ENCODE data around the gene STX3. TPM values are rescaled to one million over a fixed set of nuclear protein-coding genes. Genes with fewer than 3 reads are reported as not detected.

The STX3 gene
- polyA plus RNA-seq, 4 donors: 34.9 to 91.8 (median 60.8) TPM

GRCh38 chr11:59761993-59762392 is 6.8 kb downstream of the STX3 start:
- DNase-seq (peak; percentile 39 to 41), FAIRE-seq (no peak)
- Histone ChIP-seq H3K9me3 (ENCODE audit: control insufficient read depth in 2 of 2, insufficient read depth in 1 of 2, low read depth in 1 of 2, low read length in 1 of 2) (no peaks in the 10 kb centered on the region), H3K4me3 (ENCODE audit: low read depth in 1 of 3, low read length in 3 of 3) (no peak overlapping the region), H3K27ac (ENCODE audit: low read depth in 1 of 3, low read length in 2 of 3) (no peak overlapping the region), H3K4me1 (ENCODE audit: control insufficient read depth in 3 of 3, insufficient read depth in 2 of 3, low read depth in 1 of 3, low read length in 2 of 3) (peaks cover 10 to 66% (median 15%) of the 10 kb centered on the region in 3 donors), H3K36me3 (ENCODE audit: control insufficient read depth in 3 of 3, insufficient read depth in 2 of 3, low read depth in 1 of 3, low read length in 3 of 3) (peaks cover 0 to 38% (median 3%) of the 10 kb centered on the region in 3 donors), H3K27me3 (ENCODE audit: control insufficient read depth in 3 of 3, insufficient read depth in 3 of 3, low read length in 3 of 3) (no peaks in the 10 kb centered on the region)
- WGBS, 3 donors: 28 to 59% (median 34%) methylated on average over 6 of the region's 6 CpGs

GRCh38 chr11:59765068-59765735 is 10.0 kb downstream of the STX3 start:
- Histone ChIP-seq H3K4me1 (ENCODE audit: control insufficient read depth in 3 of 3, insufficient read depth in 2 of 3, low read depth in 1 of 3, low read length in 2 of 3) (peaks cover 19 to 68% (median 23%) of the 10 kb centered on the region in 3 donors), H3K4me3 (ENCODE audit: low read depth in 1 of 3, low read length in 3 of 3) (no peak overlapping the region), H3K27me3 (ENCODE audit: control insufficient read depth in 3 of 3, insufficient read depth in 3 of 3, low read length in 3 of 3) (no peaks in the 10 kb centered on the region), H3K27ac (ENCODE audit: low read depth in 1 of 3, low read length in 2 of 3) (peak overlapping the region; percentile 22 to 93 (median 50)), H3K36me3 (ENCODE audit: control insufficient read depth in 3 of 3, insufficient read depth in 2 of 3, low read depth in 1 of 3, low read length in 3 of 3) (peaks cover 0 to 28% (median 3%) of the 10 kb centered on the region in 3 donors), H3K9me3 (ENCODE audit: control insufficient read depth in 2 of 2, insufficient read depth in 1 of 2, low read depth in 1 of 2, low read length in 1 of 2) (no peaks in the 10 kb centered on the region)
- FAIRE-seq (no peak), DNase-seq (peak; percentile 42 to 77)
- WGBS, 3 donors: 12 to 62% (median 33%) methylated on average over 4 of the region's 4 CpGs

GRCh38 chr11:59766542-59767224 is 11.5 kb downstream of the STX3 start:
- no peak overlapping the region for H3K4me3 ChIP-seq (ENCODE audit: low read depth in 1 of 3, low read length in 3 of 3)
- H3K36me3 ChIP-seq (ENCODE audit: control insufficient read depth in 3 of 3, insufficient read depth in 2 of 3, low read depth in 1 of 3, low read length in 3 of 3): peaks cover 0 to 26% (median 0%) of the 10 kb centered on the region in 3 donors
- H3K27me3 ChIP-seq (ENCODE audit: control insufficient read depth in 3 of 3, insufficient read depth in 3 of 3, low read length in 3 of 3): no peaks in the 10 kb centered on the region
- WGBS, 3 donors: 25 to 58% (median 35%) methylated on average over 6 of the region's 6 CpGs
- FAIRE-seq: no peak
- H3K27ac ChIP-seq (ENCODE audit: low read depth in 1 of 3, low read length in 2 of 3): peak overlapping the region; percentile 40 to 93 (median 68)
- DNase-seq: peak; percentile 48 to 66
- H3K9me3 ChIP-seq (ENCODE audit: control insufficient read depth in 2 of 2, insufficient read depth in 1 of 2, low read depth in 1 of 2, low read length in 1 of 2): no peaks in the 10 kb centered on the region
- H3K4me1 ChIP-seq (ENCODE audit: control insufficient read depth in 3 of 3, insufficient read depth in 2 of 3, low read depth in 1 of 3, low read length in 2 of 3): peaks cover 21 to 63% (median 22%) of the 10 kb centered on the region in 3 donors

- 6 to 46% (median 7%) methylated on average over 1 of the region's 1 CpG for WGBS, 3 donors
- Histone ChIP-seq H3K27me3 (ENCODE audit: control insufficient read depth in 3 of 3, insufficient read depth in 3 of 3, low read length in 3 of 3) (no peaks in the 10 kb centered on the region), H3K4me1 (ENCODE audit: control insufficient read depth in 3 of 3, insufficient read depth in 2 of 3, low read depth in 1 of 3, low read length in 2 of 3) (peaks cover 22 to 62% (median 23%) of the 10 kb centered on the region in 3 donors), H3K4me3 (ENCODE audit: low read depth in 1 of 3, low read length in 3 of 3) (no peak overlapping the region), H3K36me3 (ENCODE audit: control insufficient read depth in 3 of 3, insufficient read depth in 2 of 3, low read depth in 1 of 3, low read length in 3 of 3) (peaks cover 0 to 22% (median 0%) of the 10 kb centered on the region in 3 donors), H3K27ac (ENCODE audit: low read depth in 1 of 3, low read length in 2 of 3) (peak overlapping the region; percentile 40 to 93 (median 68)), H3K9me3 (ENCODE audit: control insufficient read depth in 2 of 2, insufficient read depth in 1 of 2, low read depth in 1 of 2, low read length in 1 of 2) (no peaks in the 10 kb centered on the region)
- DNase-seq (peak; percentile 89 to 91), FAIRE-seq (no peak)
Measured at GRCh38 chr11:59767225-59767611, 12.0 kb downstream of the STX3 start.

DNA sequence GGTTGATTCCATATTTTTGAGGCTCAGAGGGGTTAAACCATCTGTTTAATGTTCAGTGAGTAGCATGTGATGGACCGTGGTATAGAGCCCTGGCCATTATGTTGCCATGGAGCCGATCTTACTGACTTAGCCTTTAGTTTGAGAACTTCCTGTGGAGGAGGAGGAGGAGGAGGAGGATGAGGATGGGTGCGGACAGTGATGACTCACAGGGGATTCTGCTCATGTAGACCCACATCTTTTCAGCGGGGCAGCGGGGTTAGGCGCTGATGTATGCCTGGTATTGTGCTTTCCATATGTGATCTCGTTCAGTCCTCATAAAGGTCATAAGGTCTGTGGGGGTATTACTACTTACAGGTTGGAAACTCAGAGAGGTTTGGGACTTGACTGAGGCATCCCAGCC is 13.9 kb downstream of the STX3 start:
- H3K27ac ChIP-seq (ENCODE audit: low read depth in 1 of 3, low read length in 2 of 3): no peak overlapping the region
- H3K9me3 ChIP-seq (ENCODE audit: control insufficient read depth in 2 of 2, insufficient read depth in 1 of 2, low read depth in 1 of 2, low read length in 1 of 2): no peaks in the 10 kb centered on the region
- DNase-seq (no peak), FAIRE-seq (no peak)
- WGBS, 3 donors: 77 to 90% (median 89%) methylated on average over 7 of the region's 7 CpGs
- no peak overlapping the region for H3K4me3 ChIP-seq (ENCODE audit: low read depth in 1 of 3, low read length in 3 of 3)
- no peaks in the 10 kb centered on the region for H3K27me3 ChIP-seq (ENCODE audit: control insufficient read depth in 3 of 3, insufficient read depth in 3 of 3, low read length in 3 of 3)
- peaks cover 0 to 23% (median 0%) of the 10 kb centered on the region in 3 donors for H3K36me3 ChIP-seq (ENCODE audit: control insufficient read depth in 3 of 3, insufficient read depth in 2 of 3, low read depth in 1 of 3, low read length in 3 of 3)
- peaks cover 23 to 67% (median 24%) of the 10 kb centered on the region in 3 donors for H3K4me1 ChIP-seq (ENCODE audit: control insufficient read depth in 3 of 3, insufficient read depth in 2 of 3, low read depth in 1 of 3, low read length in 2 of 3)

- FAIRE-seq (no peak), DNase-seq (no peak)
- 76 to 91% (median 90%) methylated on average over 4 of the region's 4 CpGs for WGBS, 3 donors
- no peaks in the 10 kb centered on the region for H3K27me3 ChIP-seq (ENCODE audit: control insufficient read depth in 3 of 3, insufficient read depth in 3 of 3, low read length in 3 of 3)
- H3K36me3 ChIP-seq (ENCODE audit: control insufficient read depth in 3 of 3, insufficient read depth in 2 of 3, low read depth in 1 of 3, low read length in 3 of 3): peaks cover 0 to 26% (median 0%) of the 10 kb centered on the region in 3 donors
- H3K4me3 ChIP-seq (ENCODE audit: low read depth in 1 of 3, low read length in 3 of 3): no peak overlapping the region
- H3K9me3 ChIP-seq (ENCODE audit: control insufficient read depth in 2 of 2, insufficient read depth in 1 of 2, low read depth in 1 of 2, low read length in 1 of 2): no peaks in the 10 kb centered on the region
- no peak overlapping the region for H3K27ac ChIP-seq (ENCODE audit: low read depth in 1 of 3, low read length in 2 of 3)
- H3K4me1 ChIP-seq (ENCODE audit: control insufficient read depth in 3 of 3, insufficient read depth in 2 of 3, low read depth in 1 of 3, low read length in 2 of 3): peaks cover 23 to 63% (median 24%) of the 10 kb centered on the region in 3 donors
Measured at GRCh38 chr11:59769828-59770227, 14.7 kb downstream of the STX3 start.

DNA sequence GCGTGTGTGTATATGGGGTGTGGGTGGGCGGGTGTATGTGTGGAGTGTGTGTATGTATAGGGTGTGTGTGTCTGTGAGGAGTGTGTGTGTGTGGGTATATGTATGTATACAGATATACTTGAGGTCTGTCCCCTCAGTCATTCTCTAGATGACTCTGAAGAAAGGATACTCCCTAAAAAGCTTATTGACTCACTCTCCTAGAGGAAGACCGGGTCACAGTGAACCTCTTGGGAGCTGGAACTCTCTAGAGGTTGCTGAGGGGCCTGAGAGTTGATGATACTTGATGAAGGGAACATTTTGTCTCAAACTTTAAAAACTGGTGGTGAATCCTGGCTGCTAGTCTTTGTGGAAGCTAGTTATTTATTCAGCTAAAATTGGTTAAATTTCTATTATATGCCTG is 15.1 kb downstream of the STX3 start:
- H3K4me3 ChIP-seq (ENCODE audit: low read depth in 1 of 3, low read length in 3 of 3): no peak overlapping the region
- 90 to 96% (median 93%) methylated on average over 3 of the region's 3 CpGs for WGBS, 3 donors
- H3K36me3 ChIP-seq (ENCODE audit: control insufficient read depth in 3 of 3, insufficient read depth in 2 of 3, low read depth in 1 of 3, low read length in 3 of 3): peaks cover 0 to 31% (median 4%) of the 10 kb centered on the region in 3 donors
- H3K4me1 ChIP-seq (ENCODE audit: control insufficient read depth in 3 of 3, insufficient read depth in 2 of 3, low read depth in 1 of 3, low read length in 2 of 3): peaks cover 22 to 59% (median 24%) of the 10 kb centered on the region in 3 donors
- DNase-seq (no peak), FAIRE-seq (no peak)
- H3K27ac ChIP-seq (ENCODE audit: low read depth in 1 of 3, low read length in 2 of 3): no peak overlapping the region
- no peaks in the 10 kb centered on the region for H3K9me3 ChIP-seq (ENCODE audit: control insufficient read depth in 2 of 2, insufficient read depth in 1 of 2, low read depth in 1 of 2, low read length in 1 of 2)
- H3K27me3 ChIP-seq (ENCODE audit: control insufficient read depth in 3 of 3, insufficient read depth in 3 of 3, low read length in 3 of 3): no peaks in the 10 kb centered on the region

DNA sequence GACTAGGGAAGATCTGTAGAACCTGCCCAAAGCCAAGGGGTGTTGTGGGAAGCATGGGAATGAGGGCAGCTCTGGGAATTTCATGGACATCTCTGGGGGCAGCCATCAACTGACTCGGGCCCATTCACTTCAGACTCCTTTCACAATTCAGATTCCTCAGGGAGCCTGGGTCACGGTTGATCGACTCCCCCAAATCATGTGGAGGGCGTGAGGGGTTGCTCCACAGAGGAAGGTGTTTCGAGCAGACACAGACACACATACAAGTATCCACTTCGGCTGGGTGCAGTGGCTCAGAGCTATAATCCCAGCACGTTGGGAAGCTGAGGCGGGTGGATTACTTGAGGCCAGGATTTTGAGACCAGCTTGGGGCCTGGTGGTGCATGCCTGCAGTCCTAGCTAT is 15.7 kb downstream of the STX3 start:
- peaks cover 21 to 59% (median 26%) of the 10 kb centered on the region in 3 donors for H3K4me1 ChIP-seq (ENCODE audit: control insufficient read depth in 3 of 3, insufficient read depth in 2 of 3, low read depth in 1 of 3, low read length in 2 of 3)
- no peaks in the 10 kb centered on the region for H3K27me3 ChIP-seq (ENCODE audit: control insufficient read depth in 3 of 3, insufficient read depth in 3 of 3, low read length in 3 of 3)
- H3K4me3 ChIP-seq (ENCODE audit: low read depth in 1 of 3, low read length in 3 of 3): no peak overlapping the region
- FAIRE-seq: no peak
- H3K27ac ChIP-seq (ENCODE audit: low read depth in 1 of 3, low read length in 2 of 3): no peak overlapping the region
- H3K9me3 ChIP-seq (ENCODE audit: control insufficient read depth in 2 of 2, insufficient read depth in 1 of 2, low read depth in 1 of 2, low read length in 1 of 2): no peaks in the 10 kb centered on the region
- 84 to 89% (median 88%) methylated on average over 8 of the region's 8 CpGs for WGBS, 3 donors
- H3K36me3 ChIP-seq (ENCODE audit: control insufficient read depth in 3 of 3, insufficient read depth in 2 of 3, low read depth in 1 of 3, low read length in 3 of 3): peaks cover 0 to 32% (median 4%) of the 10 kb centered on the region in 3 donors
- DNase-seq: no peak

Data from small intestine (tissue), 7 donors.